ENCODE data around the gene MDM2. TPM values are rescaled to one million over a fixed set of nuclear protein-coding genes. Genes with fewer than 3 reads are reported as not detected.

Gene MDM2
- total and polyA plus RNA-seq, 2 of the 8 experiments (the other 6 are each of a cell fraction or from before 2014, with no cell fraction given), result 15.1 to 115 TPM

DNA sequence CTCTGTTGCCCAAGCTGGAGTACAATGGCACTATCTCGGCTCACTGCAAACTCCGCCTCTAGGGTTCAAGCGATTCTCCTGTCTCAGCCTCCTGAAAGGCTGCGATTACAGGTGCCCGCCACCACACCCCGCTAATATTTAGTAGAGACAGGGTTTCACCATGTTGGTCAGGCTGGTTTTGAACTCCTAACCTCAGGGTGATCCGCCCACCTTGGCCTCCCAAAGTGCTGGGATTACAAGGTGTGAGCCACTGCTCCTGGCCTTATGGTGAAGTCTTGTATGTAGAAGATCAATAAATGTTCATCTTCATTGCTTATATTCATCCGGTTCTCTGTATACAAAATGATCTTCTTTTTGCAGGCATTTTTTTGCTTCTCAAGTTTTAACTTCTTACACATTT is 47.8 kb downstream of the MDM2 start (continued):
- TF ChIP-seq, protein P1, sequence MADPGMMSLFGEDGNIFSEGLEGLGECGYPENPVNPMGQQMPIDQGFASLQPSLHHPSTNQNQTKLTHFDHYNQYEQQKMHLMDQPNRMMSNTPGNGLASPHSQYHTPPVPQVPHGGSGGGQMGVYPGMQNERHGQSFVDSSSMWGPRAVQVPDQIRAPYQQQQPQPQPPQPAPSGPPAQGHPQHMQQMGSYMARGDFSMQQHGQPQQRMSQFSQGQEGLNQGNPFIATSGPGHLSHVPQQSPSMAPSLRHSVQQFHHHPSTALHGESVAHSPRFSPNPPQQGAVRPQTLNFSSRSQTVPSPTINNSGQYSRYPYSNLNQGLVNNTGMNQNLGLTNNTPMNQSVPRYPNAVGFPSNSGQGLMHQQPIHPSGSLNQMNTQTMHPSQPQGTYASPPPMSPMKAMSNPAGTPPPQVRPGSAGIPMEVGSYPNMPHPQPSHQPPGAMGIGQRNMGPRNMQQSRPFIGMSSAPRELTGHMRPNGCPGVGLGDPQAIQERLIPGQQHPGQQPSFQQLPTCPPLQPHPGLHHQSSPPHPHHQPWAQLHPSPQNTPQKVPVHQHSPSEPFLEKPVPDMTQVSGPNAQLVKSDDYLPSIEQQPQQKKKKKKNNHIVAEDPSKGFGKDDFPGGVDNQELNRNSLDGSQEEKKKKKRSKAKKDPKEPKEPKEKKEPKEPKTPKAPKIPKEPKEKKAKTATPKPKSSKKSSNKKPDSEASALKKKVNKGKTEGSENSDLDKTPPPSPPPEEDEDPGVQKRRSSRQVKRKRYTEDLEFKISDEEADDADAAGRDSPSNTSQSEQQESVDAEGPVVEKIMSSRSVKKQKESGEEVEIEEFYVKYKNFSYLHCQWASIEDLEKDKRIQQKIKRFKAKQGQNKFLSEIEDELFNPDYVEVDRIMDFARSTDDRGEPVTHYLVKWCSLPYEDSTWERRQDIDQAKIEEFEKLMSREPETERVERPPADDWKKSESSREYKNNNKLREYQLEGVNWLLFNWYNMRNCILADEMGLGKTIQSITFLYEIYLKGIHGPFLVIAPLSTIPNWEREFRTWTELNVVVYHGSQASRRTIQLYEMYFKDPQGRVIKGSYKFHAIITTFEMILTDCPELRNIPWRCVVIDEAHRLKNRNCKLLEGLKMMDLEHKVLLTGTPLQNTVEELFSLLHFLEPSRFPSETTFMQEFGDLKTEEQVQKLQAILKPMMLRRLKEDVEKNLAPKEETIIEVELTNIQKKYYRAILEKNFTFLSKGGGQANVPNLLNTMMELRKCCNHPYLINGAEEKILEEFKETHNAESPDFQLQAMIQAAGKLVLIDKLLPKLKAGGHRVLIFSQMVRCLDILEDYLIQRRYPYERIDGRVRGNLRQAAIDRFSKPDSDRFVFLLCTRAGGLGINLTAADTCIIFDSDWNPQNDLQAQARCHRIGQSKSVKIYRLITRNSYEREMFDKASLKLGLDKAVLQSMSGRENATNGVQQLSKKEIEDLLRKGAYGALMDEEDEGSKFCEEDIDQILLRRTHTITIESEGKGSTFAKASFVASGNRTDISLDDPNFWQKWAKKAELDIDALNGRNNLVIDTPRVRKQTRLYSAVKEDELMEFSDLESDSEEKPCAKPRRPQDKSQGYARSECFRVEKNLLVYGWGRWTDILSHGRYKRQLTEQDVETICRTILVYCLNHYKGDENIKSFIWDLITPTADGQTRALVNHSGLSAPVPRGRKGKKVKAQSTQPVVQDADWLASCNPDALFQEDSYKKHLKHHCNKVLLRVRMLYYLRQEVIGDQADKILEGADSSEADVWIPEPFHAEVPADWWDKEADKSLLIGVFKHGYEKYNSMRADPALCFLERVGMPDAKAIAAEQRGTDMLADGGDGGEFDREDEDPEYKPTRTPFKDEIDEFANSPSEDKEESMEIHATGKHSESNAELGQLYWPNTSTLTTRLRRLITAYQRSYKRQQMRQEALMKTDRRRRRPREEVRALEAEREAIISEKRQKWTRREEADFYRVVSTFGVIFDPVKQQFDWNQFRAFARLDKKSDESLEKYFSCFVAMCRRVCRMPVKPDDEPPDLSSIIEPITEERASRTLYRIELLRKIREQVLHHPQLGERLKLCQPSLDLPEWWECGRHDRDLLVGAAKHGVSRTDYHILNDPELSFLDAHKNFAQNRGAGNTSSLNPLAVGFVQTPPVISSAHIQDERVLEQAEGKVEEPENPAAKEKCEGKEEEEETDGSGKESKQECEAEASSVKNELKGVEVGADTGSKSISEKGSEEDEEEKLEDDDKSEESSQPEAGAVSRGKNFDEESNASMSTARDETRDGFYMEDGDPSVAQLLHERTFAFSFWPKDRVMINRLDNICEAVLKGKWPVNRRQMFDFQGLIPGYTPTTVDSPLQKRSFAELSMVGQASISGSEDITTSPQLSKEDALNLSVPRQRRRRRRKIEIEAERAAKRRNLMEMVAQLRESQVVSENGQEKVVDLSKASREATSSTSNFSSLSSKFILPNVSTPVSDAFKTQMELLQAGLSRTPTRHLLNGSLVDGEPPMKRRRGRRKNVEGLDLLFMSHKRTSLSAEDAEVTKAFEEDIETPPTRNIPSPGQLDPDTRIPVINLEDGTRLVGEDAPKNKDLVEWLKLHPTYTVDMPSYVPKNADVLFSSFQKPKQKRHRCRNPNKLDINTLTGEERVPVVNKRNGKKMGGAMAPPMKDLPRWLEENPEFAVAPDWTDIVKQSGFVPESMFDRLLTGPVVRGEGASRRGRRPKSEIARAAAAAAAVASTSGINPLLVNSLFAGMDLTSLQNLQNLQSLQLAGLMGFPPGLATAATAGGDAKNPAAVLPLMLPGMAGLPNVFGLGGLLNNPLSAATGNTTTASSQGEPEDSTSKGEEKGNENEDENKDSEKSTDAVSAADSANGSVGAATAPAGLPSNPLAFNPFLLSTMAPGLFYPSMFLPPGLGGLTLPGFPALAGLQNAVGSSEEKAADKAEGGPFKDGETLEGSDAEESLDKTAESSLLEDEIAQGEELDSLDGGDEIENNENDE (IDR thresholded peaks at IDR 0.05; ENCODE audit: insufficient replicate concordance, low read length), result no peak
- TF ChIP-seq RXRA (IDR thresholded peaks at IDR 0.05; ENCODE audit: insufficient read depth, low read depth, low read length) (no peak), TCF12 (IDR thresholded peaks at IDR 0.05; ENCODE audit: low read depth, low read length) (no peak), BACH1 (IDR thresholded peaks at IDR 0.05; ENCODE audit: low read length) (no peak), SP4 (IDR thresholded peaks at IDR 0.05; ENCODE audit: low read length) (no peak), TAF1 (IDR thresholded peaks at IDR 0.05; ENCODE audit: low read depth, low read length) (no peak)
- TF ChIP-seq, protein P2, sequence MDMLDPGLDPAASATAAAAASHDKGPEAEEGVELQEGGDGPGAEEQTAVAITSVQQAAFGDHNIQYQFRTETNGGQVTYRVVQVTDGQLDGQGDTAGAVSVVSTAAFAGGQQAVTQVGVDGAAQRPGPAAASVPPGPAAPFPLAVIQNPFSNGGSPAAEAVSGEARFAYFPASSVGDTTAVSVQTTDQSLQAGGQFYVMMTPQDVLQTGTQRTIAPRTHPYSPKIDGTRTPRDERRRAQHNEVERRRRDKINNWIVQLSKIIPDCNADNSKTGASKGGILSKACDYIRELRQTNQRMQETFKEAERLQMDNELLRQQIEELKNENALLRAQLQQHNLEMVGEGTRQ (IDR thresholded peaks at IDR 0.05; ENCODE audit: low read length), result no peak

All from H1 (cell line).